H1 (cell line): ENCODE measurements around the gene FANK1. TPM values are rescaled to one million over a fixed set of nuclear protein-coding genes. Genes with fewer than 3 reads are reported as not detected.
"Not testable (repeated sequence)": the region's sequence is repeated elsewhere in the genome, so short reads cannot be mapped to it uniquely, and the experiment has no call there.

ENCODE experiments used
- CTCF ChIA-PET: fragments of 300-600 bp; sonication (Branson Sonifier 250); formaldehyde crosslinking; loops from one replicate; lab custom pipeline; 2021; ENCODE audit not compliant: partially characterized antibody; lab: Charles Lee
- POLR2A ChIA-PET: fragments of 300-600 bp; sonication (Branson Sonifier 250); formaldehyde crosslinking; loops from one replicate; lab custom pipeline; 2021; ENCODE audit warnings: inconsistent platforms; ENCODE audit not compliant: partially characterized antibody; lab: Charles Lee
- DNase-seq, 2 experiments: peaks; one replicate each; pipeline versions ENCODE4 v3.0.0 to v3.0.0-alpha.2; 2010 to 2022; ENCODE audit warnings: low spot score in 2 of 2, low read depth in 1 of 2, mixed read lengths in 1 of 2
- FAIRE-seq: peaks from 2 replicates; lab custom pipeline; 2011; peaks lifted over from hg19 to GRCh38; lab: Jason Lieb, UNC
- H2AFZ ChIP-seq: 2 replicates; pipeline ENCODE4 v1.8.1; 2012; ENCODE audit warnings: low read length, inconsistent platforms
- H2AK5ac ChIP-seq: 2 replicates; pipeline ENCODE4 v1.6.1; 2013; ENCODE audit warnings: low read depth, low read length
- H2BK120ac ChIP-seq: replicated peaks from 2 replicates; pipeline ENCODE3; 2013; ENCODE audit warnings: low read depth, low read length, inconsistent platforms
- H2BK12ac ChIP-seq: 2 replicates; pipeline ENCODE4 v1.6.1; 2013; ENCODE audit warnings: low read depth, low read length
- H2BK15ac ChIP-seq: 2 replicates; pipeline ENCODE4 v1.6.1; 2013; ENCODE audit warnings: low read length
- H2BK20ac ChIP-seq: 2 replicates; pipeline ENCODE4 v1.6.1; 2013; ENCODE audit warnings: low read length
- H2BK5ac ChIP-seq: 2 replicates; pipeline ENCODE4 v1.6.1; 2013; ENCODE audit warnings: low read depth, low read length
- H3K14ac ChIP-seq: 2 replicates; pipeline ENCODE4 v1.6.1; 2013; ENCODE audit warnings: inconsistent platforms; ENCODE audit not compliant: insufficient read length
- H3K18ac ChIP-seq: 2 replicates; pipeline ENCODE4 v1.6.1; 2013; ENCODE audit warnings: low read length; ENCODE audit errors: extremely low read depth
- H3K23ac ChIP-seq: 2 replicates; pipeline ENCODE4 v1.6.1; 2013; ENCODE audit warnings: inconsistent platforms; ENCODE audit not compliant: insufficient read length
- H3K23me2 ChIP-seq: 2 replicates; pipeline ENCODE4 v1.6.1; 2013; ENCODE audit warnings: low read depth, low read length
- H3K27ac ChIP-seq: 2 replicates; pipeline ENCODE4 v1.6.1; 2011; ENCODE audit warnings: low read depth, low read length, inconsistent platforms
- H3K27me3 ChIP-seq, 4 experiments: replicated peaks in 1 of 4; 1 replicate in 1 of 4; 2 replicates in 3 of 4; pipeline versions ENCODE4 v1.6.1 to v1.8.1; 2011 to 2013; ENCODE audit warnings: low read length in 3 of 4, mild to moderate bottlenecking in 3 of 4, inconsistent platforms in 2 of 4, mixed read lengths in 2 of 4, moderate library complexity in 1 of 4; ENCODE audit not compliant: control insufficient read depth in 3 of 4, insufficient read depth in 3 of 4; ENCODE audit errors: extremely low read depth in 1 of 4
- H3K36me3 ChIP-seq, 4 experiments: 2 replicates each; pipeline versions ENCODE4 v1.6.1 to v1.8.1; 2011 to 2013; ENCODE audit warnings: mild to moderate bottlenecking in 4 of 4, low read length in 3 of 4, moderate library complexity in 2 of 4, control low read depth in 1 of 4, inconsistent platforms in 1 of 4; ENCODE audit not compliant: insufficient read depth in 4 of 4, control insufficient read depth in 2 of 4
- H3K4ac ChIP-seq: replicated peaks from 2 replicates; pipeline ENCODE3; 2013; ENCODE audit warnings: low read length, low read depth, mixed read lengths, inconsistent platforms; ENCODE audit not compliant: insufficient read length
- H3K4me1 ChIP-seq, 4 experiments: replicated peaks in 1 of 4; 1 replicate in 1 of 4; 2 replicates in 3 of 4; pipeline versions ENCODE4 v1.6.1 to v1.8.1; 2011 to 2013; ENCODE audit warnings: low read length in 3 of 4, inconsistent platforms in 2 of 4, mixed read lengths in 1 of 4; ENCODE audit not compliant: insufficient read depth in 4 of 4, control insufficient read depth in 3 of 4
- H3K4me2 ChIP-seq, 2 experiments: 2 replicates each; pipeline versions ENCODE4 v1.6.1 to v1.8.1; 2011 to 2013; ENCODE audit warnings: low read depth in 2 of 2, low read length in 2 of 2, control low read depth in 1 of 2, inconsistent platforms in 1 of 2, mild to moderate bottlenecking in 1 of 2; ENCODE audit not compliant: insufficient read depth in 1 of 2
- H3K4me3 ChIP-seq, 4 experiments: fragments of 200-600, 300-600 bp in 1 of 4; sonication (generic), shearing (Covaris generic), sonication (Bioruptor Twin) in 1 of 4; 2 replicates each; pipeline versions ENCODE4 v1.5.1 to v1.8.1; 2011 to 2016; ENCODE audit warnings: low read length in 4 of 4, low read depth in 3 of 4, control low read depth in 2 of 4, inconsistent platforms in 2 of 4, mild to moderate bottlenecking in 2 of 4, mixed read lengths in 1 of 4, moderate library complexity in 1 of 4; ENCODE audit not compliant: insufficient read depth in 2 of 4; ENCODE audit errors: extremely low read depth in 1 of 4
- H3K56ac ChIP-seq: replicated peaks from 2 replicates; pipeline ENCODE3; 2013; ENCODE audit warnings: low read depth, mild to moderate bottlenecking, mixed read lengths, low read length, inconsistent platforms; ENCODE audit not compliant: insufficient read length
- H3K79me1 ChIP-seq: 2 replicates; pipeline ENCODE4 v1.6.1; 2013; ENCODE audit warnings: low read depth, low read length, control low read depth
- H3K79me2 ChIP-seq, 2 experiments: 2 replicates each; pipeline versions ENCODE4 v1.6.1 to v1.8.1; 2012 to 2013; ENCODE audit warnings: low read length in 2 of 2, mild to moderate bottlenecking in 2 of 2, inconsistent platforms in 1 of 2; ENCODE audit not compliant: insufficient read depth in 2 of 2, control insufficient read depth in 1 of 2
- H3K9ac ChIP-seq, 4 experiments: replicated peaks in 1 of 4; 1 replicate in 1 of 4; 2 replicates in 3 of 4; pipeline versions ENCODE4 v1.6.1 to v1.8.1; 2011 to 2013; ENCODE audit warnings: low read depth in 3 of 4, low read length in 3 of 4, control low read depth in 2 of 4, mild to moderate bottlenecking in 2 of 4, moderate library complexity in 2 of 4, inconsistent platforms in 1 of 4; ENCODE audit errors: extremely low read depth in 1 of 4
- H3K9me3 ChIP-seq, 2 experiments: 2 replicates each; pipeline versions ENCODE4 v1.6.1 to v1.8.1; 2012 to 2013; ENCODE audit warnings: mild to moderate bottlenecking in 2 of 2, moderate library complexity in 2 of 2, control low read depth in 1 of 2, inconsistent platforms in 1 of 2, low read depth in 1 of 2, low read length in 1 of 2, mixed read lengths in 1 of 2; ENCODE audit not compliant: insufficient read depth in 2 of 2
- H4K20me1 ChIP-seq, 2 experiments: replicated peaks in 1 of 2; 2 replicates each; pipeline versions ENCODE3 to v1.8.1; 2011 to 2013; ENCODE audit warnings: inconsistent platforms in 2 of 2, low read length in 2 of 2, mild to moderate bottlenecking in 1 of 2; ENCODE audit not compliant: insufficient read depth in 2 of 2, control insufficient read depth in 1 of 2
- H4K5ac ChIP-seq: 2 replicates; pipeline ENCODE4 v1.6.1; 2013; ENCODE audit warnings: low read length, low read depth, mixed read lengths, inconsistent platforms; ENCODE audit not compliant: insufficient read length
- H4K8ac ChIP-seq: 2 replicates; pipeline ENCODE4 v1.8.0; 2013; ENCODE audit warnings: mild to moderate bottlenecking, moderate library complexity, low read length, inconsistent platforms; ENCODE audit not compliant: insufficient read depth; ENCODE audit errors: extremely low read depth
- H4K91ac ChIP-seq: replicated peaks from 2 replicates; pipeline ENCODE3; 2013; ENCODE audit warnings: low read length, mixed read lengths, inconsistent platforms; ENCODE audit not compliant: insufficient read length
- WGBS, 2 experiments: shearing (Covaris generic) in 1 of 2; methylation state at CpG; one replicate each; pipeline versions ENCODE4 v1.1.6 to v1.1.7; 2013 to 2015; ENCODE audit warnings: low lambda C conversion rate in 2 of 2, mixed read lengths in 2 of 2, inconsistent platforms in 1 of 2, low coverage in 1 of 2, missing lambda C conversion rate in 1 of 2; ENCODE audit not compliant: insufficient replicate concordance in 2 of 2, insufficient coverage in 1 of 2, insufficient read length in 1 of 2; ENCODE audit errors: extremely low coverage in 1 of 2, missing lambda C conversion rate in 1 of 2; 5-methylcytosine and 5-hydroxymethylcytosine counted together
- polyA plus RNA-seq, 7 experiments: library from polyadenylated mRNA; depleted of rRNA in 3 of 7; stranded (reverse) in 5 of 7; unstranded in 2 of 7; fragments of >200 nt in 5 of 7; fragments of 200-250 nt in 2 of 7; gene quantifications; 1 replicate in 5 of 7; 2 replicates in 1 of 7; 4 replicates in 1 of 7; pipeline versions ENCODE4 v1.2.1 to v1.2.3, GENCODE V29; 2011 to 2013; ENCODE audit warnings: missing spikeins in 2 of 7, mixed read lengths in 2 of 7
- total RNA-seq: library from RNA; stranded (reverse); fragmentation: NEBNext Ultra II Directional; extraction: Animal tissue kit (Norgen Biotek cat#: 25700); gene quantifications from 2 replicates; pipeline ENCODE4 v1.2.1, GENCODE V29; 2021

Gene FANK1
- total and polyA plus RNA-seq, 2 of the 8 experiments (the other 6 are each of a cell fraction or from before 2014, with no cell fraction given): 1.2 TPM; not detected in 1

DNA sequence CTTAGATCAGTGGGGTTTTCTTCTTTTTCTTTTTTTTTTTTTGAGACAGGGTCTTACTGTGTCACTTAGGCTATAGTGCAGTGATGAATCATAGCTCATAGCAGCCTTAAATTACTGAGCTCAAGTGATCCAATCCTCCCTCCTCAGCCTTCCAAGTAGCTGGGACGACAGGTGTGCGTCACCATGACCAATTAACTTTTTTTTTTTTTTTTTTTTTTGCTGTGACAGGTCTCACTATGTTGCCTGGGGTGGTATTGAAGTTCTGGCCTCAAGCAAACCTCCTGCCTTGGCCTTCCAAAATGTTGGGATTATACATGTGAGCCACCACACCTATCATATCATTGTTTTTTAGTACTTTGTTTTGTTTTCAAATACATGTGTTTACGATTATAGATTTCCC, 13.1 kb downstream of the FANK1 start:
- H3K4ac ChIP-seq, H4K5ac ChIP-seq, CTCF ChIA-PET, H3K79me2 ChIP-seq, H3K36me3 ChIP-seq, H3K4me3 ChIP-seq, H3K23ac ChIP-seq, H4K91ac ChIP-seq, H2BK5ac ChIP-seq, H3K23me2 ChIP-seq, H4K20me1 ChIP-seq, H3K14ac ChIP-seq, H3K27me3 ChIP-seq, H3K9me3 ChIP-seq, H2BK120ac ChIP-seq, H2AFZ ChIP-seq, H3K4me1 ChIP-seq, H2BK12ac ChIP-seq, H2BK15ac ChIP-seq, H2BK20ac ChIP-seq, H3K56ac ChIP-seq, POLR2A ChIA-PET, H2AK5ac ChIP-seq, H4K8ac ChIP-seq, FAIRE-seq, H3K18ac ChIP-seq, H3K9ac ChIP-seq, H3K27ac ChIP-seq, H3K79me1 ChIP-seq, H3K4me2 ChIP-seq, DNase-seq: not testable (repeated sequence)
- WGBS, 2 experiments: 79% methylated on average over 3 of the region's 3 CpGs; no CpG with 5 or more reads in 1 of the 2 experiments
